ENCODE measurements around the gene BTNL2.

BTNL2 gene

DNA sequence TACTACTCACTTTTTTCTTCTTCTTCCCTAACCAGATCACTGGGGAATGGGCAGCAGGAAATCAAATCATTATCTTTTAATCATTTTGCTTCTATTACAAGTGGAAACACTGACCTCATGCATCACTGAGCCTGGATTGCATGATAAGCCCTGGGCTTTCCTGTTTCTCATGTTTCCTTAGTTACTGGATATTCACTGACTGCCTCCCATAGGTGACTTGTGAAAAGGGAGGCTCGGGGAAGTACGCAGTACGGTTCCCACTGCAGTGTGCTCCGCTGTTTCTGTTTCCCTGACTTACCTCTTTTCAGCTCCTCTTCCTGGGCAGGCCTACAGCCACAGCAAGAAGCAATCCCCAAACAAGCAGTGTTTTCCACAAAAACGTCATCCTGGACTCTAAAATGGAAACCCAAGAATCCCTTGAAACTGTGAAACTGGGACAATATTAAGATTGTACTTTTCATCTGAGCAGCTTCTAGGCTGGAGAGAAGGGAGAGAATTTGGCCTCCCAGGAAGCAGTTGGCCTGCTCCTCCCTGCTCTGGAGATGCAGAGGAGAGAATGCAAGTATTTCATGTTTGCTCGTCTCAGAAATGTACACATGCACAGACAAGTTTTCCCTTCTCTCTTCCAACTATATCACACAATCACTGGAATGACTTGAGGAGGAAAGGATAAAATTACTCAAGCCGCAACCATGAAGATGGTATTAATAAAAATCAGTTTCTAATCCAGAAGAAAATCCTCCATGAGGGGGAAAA, 13.1 kb downstream of the BTNL2 start:
- peak; percentile 45 for DNase-seq (ENCODE audit: extremely low spot score)
- CTCF ChIA-PET, result interaction anchor here (1.2 kb wide), 1 partner anchor 20 kb away, joined by 4 read pairs; no protein-coding TSS in a partner anchor
- POLR2A ChIA-PET, result no interaction called here

GRCh38 chr6:32391505-32391904, 15.5 kb downstream of the BTNL2 start:
- DNase-seq (ENCODE audit: extremely low spot score), result no peak
- TF ChIP-seq FOXA1 (IDR thresholded peaks at IDR 0.05) (no peak), ELF4 (IDR thresholded peaks at IDR 0.05) (no peak)
- CTCF ChIA-PET, result no interaction called here
- POLR2A ChIA-PET, result no interaction called here

More for the DNA sequence above, 13.1 kb downstream of the BTNL2 start:
- TF ChIP-seq FOXM1 (IDR thresholded peaks at IDR 0.05; ENCODE audit: borderline replicate concordance) (no peak), HDGF (IDR thresholded peaks at IDR 0.05; ENCODE audit: borderline replicate concordance) (no peak), SP1 (IDR thresholded peaks at IDR 0.05) (no peak)

DNA sequence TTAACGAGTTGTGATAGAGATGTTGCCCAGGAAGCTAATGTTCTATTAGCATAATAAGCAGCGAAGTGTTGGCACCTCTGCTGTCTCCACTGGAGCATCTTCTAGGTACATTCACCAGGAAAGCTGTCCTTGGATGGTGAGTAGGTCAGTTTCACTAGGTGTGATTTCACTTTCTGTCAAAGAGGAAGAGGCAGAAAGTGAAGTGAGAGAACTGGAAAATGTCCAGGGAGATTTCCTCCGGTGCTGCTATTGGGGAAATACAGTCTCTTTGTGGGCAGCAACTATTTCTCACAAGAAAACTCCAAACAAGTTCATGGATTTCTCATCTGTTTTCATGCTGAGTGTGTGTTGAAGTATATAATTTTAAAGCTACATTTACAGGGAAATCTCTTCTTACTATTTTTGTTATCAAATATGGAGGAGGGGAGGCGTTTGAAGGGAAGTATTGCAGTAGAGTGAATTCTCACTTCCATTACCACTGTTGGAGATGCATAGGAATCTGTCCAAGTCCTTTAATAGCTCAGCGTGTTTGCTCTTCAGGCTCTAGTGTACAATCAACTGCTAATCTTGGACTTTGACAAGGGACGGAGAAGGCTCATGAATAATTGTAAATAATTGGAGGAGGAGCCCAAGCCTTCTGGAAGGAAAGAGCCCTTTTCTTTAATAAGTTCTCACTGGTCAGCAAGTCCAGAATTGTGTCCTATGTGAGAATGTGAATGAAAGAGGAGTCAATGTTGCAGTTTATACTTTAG, 19.2 kb downstream of the BTNL2 start:
- DNase-seq (ENCODE audit: extremely low spot score), result no peak
- POLR2A ChIA-PET, result no interaction called here
- TF ChIP-seq LEF1 (IDR thresholded peaks at IDR 0.05; ENCODE audit: borderline replicate concordance), result no peak
- TF ChIP-seq BHLHE40 (IDR thresholded peaks at IDR 0.05; ENCODE audit: borderline replicate concordance), result no peak
- no peak for TF ChIP-seq NFRKB (IDR thresholded peaks at IDR 0.05)
- TF ChIP-seq TARDBP (IDR thresholded peaks at IDR 0.05), result no peak
- TF ChIP-seq, protein P1, sequence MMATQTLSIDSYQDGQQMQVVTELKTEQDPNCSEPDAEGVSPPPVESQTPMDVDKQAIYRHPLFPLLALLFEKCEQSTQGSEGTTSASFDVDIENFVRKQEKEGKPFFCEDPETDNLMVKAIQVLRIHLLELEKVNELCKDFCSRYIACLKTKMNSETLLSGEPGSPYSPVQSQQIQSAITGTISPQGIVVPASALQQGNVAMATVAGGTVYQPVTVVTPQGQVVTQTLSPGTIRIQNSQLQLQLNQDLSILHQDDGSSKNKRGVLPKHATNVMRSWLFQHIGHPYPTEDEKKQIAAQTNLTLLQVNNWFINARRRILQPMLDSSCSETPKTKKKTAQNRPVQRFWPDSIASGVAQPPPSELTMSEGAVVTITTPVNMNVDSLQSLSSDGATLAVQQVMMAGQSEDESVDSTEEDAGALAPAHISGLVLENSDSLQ (IDR thresholded peaks at IDR 0.05), result no peak
- no peak for TF ChIP-seq SUZ12 (IDR thresholded peaks at IDR 0.05)
- no peak for TF ChIP-seq CTBP1 (IDR thresholded peaks at IDR 0.05; ENCODE audit: borderline replicate concordance)
- no peak for TF ChIP-seq ZNF384 (IDR thresholded peaks at IDR 0.05)
- TF ChIP-seq FOXA1 (IDR thresholded peaks at IDR 0.05), result no peak
- no peak for TF ChIP-seq FOXK2 (IDR thresholded peaks at IDR 0.05)
- no peak for TF ChIP-seq L3MBTL2 (conservative IDR thresholded peaks at IDR 0.05)
- no peak for TF ChIP-seq FOXM1 (IDR thresholded peaks at IDR 0.05; ENCODE audit: borderline replicate concordance)
- TF ChIP-seq HDGF (IDR thresholded peaks at IDR 0.05; ENCODE audit: borderline replicate concordance), result no peak
- no peak for TF ChIP-seq SP1 (IDR thresholded peaks at IDR 0.05)
- no peak for TF ChIP-seq ELF4 (IDR thresholded peaks at IDR 0.05)
- no peak for TF ChIP-seq ARNT (IDR thresholded peaks at IDR 0.05)
- CTCF ChIA-PET, result no interaction called here

DNA sequence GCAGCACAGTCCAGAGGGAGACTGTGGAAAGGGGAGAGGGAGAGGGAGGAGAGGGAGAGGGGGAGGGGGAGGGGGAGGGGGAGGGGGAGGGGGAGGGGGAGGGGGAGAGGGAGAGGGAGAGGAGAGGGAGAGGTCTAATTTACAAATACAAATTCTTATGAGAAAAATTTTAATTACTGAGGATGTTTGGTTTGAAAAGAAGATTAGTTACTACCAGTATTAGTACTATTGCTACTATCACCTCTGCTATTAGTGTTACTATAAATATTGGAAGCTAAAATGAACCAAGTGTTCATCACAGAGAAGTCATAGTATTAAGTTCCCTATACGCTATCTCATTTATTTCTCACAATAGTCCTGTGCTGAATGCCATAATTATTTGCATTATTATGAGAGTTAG, 20.9 kb downstream of the BTNL2 start:
- POLR2A ChIA-PET, result no interaction called here
- DNase-seq (ENCODE audit: extremely low spot score), result no peak
- CTCF ChIA-PET, result no interaction called here
- no peak for TF ChIP-seq FOXM1 (IDR thresholded peaks at IDR 0.05; ENCODE audit: borderline replicate concordance)
- TF ChIP-seq ELF4 (IDR thresholded peaks at IDR 0.05), result no peak
- TF ChIP-seq L3MBTL2 (conservative IDR thresholded peaks at IDR 0.05), result no peak
- TF ChIP-seq ZNF384 (IDR thresholded peaks at IDR 0.05), result no peak
- no peak for TF ChIP-seq SP1 (IDR thresholded peaks at IDR 0.05)
- no peak for TF ChIP-seq ARNT (IDR thresholded peaks at IDR 0.05)
- TF ChIP-seq HDGF (IDR thresholded peaks at IDR 0.05; ENCODE audit: borderline replicate concordance), result no peak
- no peak for TF ChIP-seq SUZ12 (IDR thresholded peaks at IDR 0.05)
- TF ChIP-seq, protein P1 (IDR thresholded peaks at IDR 0.05), result no peak
- no peak for TF ChIP-seq LEF1 (IDR thresholded peaks at IDR 0.05; ENCODE audit: borderline replicate concordance)
- TF ChIP-seq FOXK2 (IDR thresholded peaks at IDR 0.05), result no peak
- TF ChIP-seq NFRKB (IDR thresholded peaks at IDR 0.05), result no peak
- no peak for TF ChIP-seq TARDBP (IDR thresholded peaks at IDR 0.05)

DNA sequence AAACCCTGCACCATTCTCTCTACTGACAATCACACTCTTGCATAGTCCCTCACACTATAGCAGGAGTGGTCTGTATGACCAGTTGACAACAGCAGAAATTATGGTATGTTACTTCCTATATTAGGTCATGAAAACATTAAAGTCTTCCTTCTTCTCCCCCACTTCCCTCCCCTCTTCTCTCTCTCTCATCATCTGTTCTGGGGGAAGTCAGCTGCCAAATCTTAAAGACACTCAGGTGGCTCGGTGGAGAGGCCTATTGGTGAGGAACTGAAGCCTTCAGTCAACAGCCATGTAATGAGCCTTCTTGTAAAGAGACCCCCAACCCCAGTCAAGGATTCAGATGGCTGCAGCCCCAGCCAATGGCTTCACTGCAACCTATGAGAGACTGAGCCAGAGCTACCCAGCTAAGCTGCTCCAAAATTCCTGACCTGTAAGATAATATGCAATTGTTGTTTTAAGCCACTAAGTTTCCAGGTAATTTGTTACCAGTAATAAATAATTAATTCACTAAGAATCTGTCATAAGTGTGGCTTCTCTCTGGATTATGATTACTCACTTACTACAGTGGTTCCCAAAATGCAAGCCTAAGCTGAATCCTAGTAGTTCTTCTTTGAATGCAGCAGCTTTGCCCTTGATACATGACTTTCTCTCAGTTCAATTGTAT, 24.1 kb downstream of the BTNL2 start:
- TF ChIP-seq ARNT (IDR thresholded peaks at IDR 0.05) (no peak), NFRKB (IDR thresholded peaks at IDR 0.05) (no peak), ZNF384 (IDR thresholded peaks at IDR 0.05) (no peak)
- POLR2A ChIA-PET, result no interaction called here
- CTCF ChIA-PET, result no interaction called here
- DNase-seq (ENCODE audit: extremely low spot score), result no peak

GRCh38 chr6:32379545-32379944, 27.4 kb downstream of the BTNL2 start:
- POLR2A ChIA-PET, result no interaction called here
- CTCF ChIA-PET, result no interaction called here
- no peak for DNase-seq (ENCODE audit: extremely low spot score)
- no peak for TF ChIP-seq SUZ12 (IDR thresholded peaks at IDR 0.05)
- TF ChIP-seq, protein P1 (IDR thresholded peaks at IDR 0.05), result no peak
- no peak for TF ChIP-seq FOXK2 (IDR thresholded peaks at IDR 0.05)
- no peak for TF ChIP-seq SP1 (IDR thresholded peaks at IDR 0.05)
- no peak for TF ChIP-seq LEF1 (IDR thresholded peaks at IDR 0.05; ENCODE audit: borderline replicate concordance)
- no peak for TF ChIP-seq NFRKB (IDR thresholded peaks at IDR 0.05)
- no peak for TF ChIP-seq CTBP1 (IDR thresholded peaks at IDR 0.05; ENCODE audit: borderline replicate concordance)
- TF ChIP-seq ELF4 (IDR thresholded peaks at IDR 0.05), result no peak
- TF ChIP-seq FOXA1 (IDR thresholded peaks at IDR 0.05), result no peak
- no peak for TF ChIP-seq L3MBTL2 (conservative IDR thresholded peaks at IDR 0.05)
- no peak for TF ChIP-seq ARNT (IDR thresholded peaks at IDR 0.05)
- no peak for TF ChIP-seq TARDBP (IDR thresholded peaks at IDR 0.05)
